ENCODE measurements around the gene OPRM1.

GRCh38 chr6:154154389-154154967, 115.4 kb downstream of the OPRM1 start:
- TF ChIP-seq POLR2A (IDR thresholded peaks at IDR 0.05), result no peak
- TF ChIP-seq CTCF (IDR thresholded peaks at IDR 0.05), result peak in 5 of 7 experiments; percentile 30 to 80 (median 77)
- TF ChIP-seq POLR2AphosphoS5 (IDR thresholded peaks at IDR 0.05), result no peak
- TF ChIP-seq EP300 (IDR thresholded peaks at IDR 0.05), result no peak
